IPS DF 19.7 (cell line): Measurements from ENCODE around the gene TRIM63.

Source experiments
- DNase-seq: peaks from one replicate; pipeline ENCODE4 v3.0.0-alpha.2; 2013; ENCODE audit warnings: low read depth, low spot score

Gene TRIM63

DNA sequence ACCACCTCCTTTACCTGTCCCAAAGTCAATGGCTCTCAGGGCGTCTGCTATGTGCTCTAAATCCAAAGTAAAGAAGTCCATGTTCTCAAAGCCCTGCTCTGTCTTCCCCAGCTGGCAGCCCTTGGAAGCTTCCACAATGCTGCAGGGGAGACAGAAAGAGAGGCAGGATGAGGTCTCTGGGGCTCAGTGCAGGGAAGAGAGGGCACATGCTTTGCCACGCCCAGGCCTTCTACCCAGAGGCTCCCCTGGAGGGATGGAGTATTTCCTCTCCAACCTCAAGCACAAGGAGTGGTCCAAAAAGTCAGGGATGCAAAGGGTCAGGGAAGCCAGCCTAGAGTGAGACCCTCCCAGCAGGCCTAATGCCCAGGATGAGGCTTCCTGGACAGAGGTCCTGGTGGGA is 10.2 kb downstream of the TRIM63 start:
- no peak for DNase-seq

DNA sequence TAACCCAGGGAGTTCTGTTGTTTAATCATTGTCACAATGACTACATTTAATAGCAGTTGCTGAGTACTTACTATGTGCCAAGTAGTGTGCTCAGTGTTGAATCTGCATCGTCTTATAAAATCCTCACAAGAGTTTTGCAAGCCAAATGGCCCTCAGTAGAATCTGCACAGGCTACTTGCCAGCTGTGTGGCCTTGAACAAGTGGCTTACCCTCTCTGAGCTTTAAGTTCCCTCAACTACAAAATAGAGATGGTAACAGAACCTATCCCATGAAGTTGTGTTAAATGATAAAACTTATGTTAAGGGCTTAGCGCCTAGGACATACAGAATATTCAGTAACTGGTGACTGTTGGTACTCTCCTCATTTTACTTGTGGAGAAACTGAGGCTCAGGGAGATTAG is 12.4 kb downstream of the TRIM63 start:
- DNase-seq, result no peak

DNA sequence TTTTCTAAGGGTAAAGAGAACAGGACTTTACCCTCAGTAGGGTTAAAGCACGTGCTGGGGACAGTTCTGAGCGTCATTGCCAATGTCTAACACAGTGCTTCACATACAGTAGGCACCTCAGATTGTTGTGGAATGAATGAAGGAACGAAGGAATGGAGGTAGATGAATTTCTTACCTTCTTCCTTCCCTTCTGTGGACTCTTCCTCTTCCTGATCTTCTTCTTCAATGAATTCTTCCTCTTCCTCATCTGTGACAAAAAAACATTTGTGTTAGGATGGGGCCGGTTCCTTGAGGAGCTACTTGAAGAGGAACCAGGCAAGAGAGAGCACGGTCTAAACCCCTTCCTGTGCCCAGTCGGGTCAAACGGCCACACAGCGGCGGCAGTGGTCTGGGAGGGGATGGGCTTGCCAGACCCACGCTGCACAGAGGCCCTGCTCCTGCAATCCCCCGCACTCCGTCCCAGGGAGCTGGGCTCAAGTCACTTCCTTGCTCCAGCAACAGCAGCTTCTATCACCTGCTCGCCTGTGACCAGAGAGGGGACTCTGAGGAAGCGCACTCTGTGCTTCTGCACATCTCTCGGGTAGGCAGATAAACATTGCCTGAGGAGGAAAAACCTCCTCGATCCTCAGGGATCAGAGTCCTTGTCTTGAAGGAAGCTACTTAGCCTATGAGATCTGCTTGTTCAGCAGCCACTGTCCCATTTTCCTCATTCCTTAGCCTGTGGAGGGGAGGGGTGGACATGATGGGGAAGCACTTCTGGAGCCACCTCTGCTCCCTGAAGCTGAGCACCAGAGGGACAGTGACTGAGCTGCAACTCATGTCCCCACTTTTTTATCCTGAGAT is 13.5 kb downstream of the TRIM63 start:
- no peak for DNase-seq

DNA sequence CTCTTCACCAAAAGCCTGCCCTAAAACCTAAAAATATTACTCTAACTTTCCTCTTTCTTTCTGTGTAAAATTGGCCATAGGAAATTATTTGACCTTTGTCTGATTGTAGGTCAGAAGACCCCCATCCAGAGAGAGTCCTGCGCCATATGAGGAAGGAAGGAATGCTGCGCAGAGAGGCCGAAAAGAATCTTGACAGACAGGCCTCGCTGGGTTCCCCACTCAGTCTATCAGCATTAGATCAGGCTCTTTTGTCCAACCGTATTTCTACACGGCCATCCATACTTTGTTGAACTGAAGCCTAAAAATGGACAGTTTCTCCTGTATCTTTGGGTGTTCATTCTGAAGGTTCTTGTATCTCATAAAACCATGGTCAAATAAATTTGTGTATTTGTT is 17.2 kb downstream of the TRIM63 start:
- DNase-seq, result no peak

DNA sequence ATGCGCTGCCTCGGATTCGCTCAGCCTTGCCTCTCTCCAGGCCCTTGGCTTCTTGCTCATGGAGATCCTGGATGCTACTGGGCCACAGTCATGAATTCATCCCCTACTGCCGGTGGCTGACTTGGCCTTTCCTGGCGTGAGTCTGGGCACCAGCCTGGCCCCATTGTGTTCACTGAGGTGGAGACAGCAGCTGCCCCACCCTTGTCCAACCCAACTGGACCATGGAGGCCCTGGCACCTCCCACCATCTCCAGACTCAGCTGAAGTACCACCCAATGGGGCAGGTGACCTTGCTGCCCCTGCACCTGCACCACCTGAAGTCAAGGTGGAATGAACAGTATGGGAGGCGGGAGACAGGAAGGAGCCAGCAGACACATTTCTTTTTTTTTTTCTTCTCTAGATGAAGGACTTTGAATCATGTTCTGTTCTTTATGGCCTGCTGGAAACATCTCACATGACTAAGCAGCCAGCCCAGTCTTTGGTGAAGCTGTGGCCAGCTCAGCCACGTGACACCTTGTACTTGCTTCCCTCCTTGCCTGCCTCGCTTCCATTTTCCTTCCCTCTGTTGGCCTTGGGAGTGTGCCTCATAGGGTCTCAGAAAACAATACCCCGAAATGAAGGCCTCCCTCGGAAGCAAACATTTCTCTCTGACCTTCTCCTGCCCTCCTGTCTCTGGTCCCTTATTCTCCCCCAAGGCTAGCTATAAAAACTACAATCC is 17.7 kb downstream of the TRIM63 start:
- no peak for DNase-seq

DNA sequence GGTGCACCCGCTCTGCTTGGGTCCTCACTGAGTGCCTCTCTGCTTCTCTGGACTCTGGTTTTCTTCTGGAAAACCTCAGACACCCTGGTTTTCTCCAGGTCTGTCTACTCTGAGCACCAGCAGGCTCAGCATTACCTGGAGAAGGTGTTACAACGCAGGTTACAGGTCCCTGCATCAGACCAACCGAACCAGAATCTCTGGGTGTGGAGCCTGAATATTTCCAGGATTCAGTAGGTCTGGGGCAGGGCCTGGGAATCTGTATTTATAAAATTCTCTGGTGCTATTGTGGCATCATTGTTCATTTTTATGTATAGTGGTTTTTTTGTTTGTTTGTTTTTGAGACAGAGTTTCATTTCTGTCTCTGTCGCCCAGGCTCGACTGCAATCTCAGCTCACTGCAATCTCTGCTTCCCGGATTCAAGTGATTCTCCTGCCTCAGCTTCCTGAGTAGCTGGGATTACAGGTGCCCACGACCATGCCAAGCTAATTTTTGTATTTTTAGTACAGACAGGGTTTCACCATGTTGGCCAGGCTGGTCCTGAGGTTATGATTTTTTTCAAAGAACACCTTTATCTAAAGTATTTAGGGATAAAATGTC is 20.1 kb downstream of the TRIM63 start:
- no peak for DNase-seq

DNA sequence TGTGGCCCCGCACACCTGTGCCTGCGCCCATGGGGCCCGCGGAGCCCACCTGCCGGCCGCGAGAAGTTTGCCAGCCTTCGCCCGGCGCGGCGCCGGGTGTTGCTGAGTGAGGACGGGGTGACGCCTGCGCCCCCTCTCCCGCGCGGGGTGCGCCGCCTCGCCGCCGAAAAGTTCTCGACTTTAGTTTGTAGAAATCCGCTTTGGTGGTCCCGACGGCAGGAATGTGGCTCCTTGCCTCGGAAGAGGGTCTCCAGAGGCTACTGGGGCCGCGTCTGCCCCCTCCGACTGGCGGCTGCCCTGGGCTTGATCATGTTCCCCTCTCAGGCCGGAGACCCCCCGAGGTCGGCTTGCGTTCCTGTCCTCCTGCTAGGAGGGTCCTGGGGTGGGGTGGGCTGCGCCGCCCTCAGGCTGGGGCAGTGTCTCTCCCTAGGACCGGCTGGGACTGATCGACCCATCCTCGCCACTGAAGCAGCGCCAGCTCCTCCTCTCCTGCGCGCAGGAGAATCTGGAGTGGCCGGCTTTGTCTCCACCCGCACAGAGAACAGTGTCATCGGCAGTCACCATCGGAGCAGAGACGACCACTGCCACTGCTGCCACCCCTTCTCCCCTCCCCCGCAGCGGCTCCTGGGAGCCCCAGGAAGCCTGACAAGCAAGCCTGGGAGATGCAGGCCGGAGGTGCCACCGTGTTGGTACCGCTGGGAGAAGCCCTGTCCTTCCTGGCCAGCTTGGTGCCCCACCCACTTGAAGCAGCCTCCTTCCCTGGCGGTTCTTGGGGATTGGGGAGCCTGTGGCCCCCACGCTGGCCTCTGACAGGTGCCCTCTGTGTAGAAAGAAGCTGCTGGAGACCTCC is 21.0 kb downstream of the TRIM63 start:
- DNase-seq, result no peak

DNA sequence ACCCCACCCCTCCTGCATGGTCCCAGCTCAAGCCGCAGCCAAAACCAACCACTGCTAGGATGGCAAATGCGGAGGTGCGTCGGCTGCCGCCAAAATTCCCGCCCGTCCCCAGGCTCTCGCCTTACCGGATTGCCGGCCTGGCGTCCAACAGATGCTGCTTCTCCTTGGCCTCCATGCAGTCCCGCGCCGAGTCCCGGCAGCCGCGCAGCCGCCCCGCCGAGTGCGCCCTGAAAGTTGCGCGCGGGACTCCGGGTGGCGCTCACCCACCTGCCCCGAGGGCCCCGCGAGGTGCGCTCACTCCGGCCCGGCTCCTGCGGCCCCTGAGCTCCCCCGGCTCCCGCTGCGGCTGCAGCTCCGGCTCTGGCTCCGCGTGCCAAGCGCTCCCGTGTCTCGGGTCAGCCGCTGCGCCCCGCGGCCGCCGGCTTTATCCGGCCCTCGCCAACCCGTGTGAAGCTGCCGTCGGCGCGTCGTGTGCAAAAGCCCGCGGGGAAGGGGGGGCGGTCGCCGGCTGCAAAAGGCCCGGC is 21.6 kb downstream of the TRIM63 start, which contains the start of gene SLC30A2:
SLC30A2 (minus strand) TSS at position 397 of the 524 bp plus-strand sequence; CDS start at position 175, 222 bp downstream.
- DNase-seq, result no peak

DNA sequence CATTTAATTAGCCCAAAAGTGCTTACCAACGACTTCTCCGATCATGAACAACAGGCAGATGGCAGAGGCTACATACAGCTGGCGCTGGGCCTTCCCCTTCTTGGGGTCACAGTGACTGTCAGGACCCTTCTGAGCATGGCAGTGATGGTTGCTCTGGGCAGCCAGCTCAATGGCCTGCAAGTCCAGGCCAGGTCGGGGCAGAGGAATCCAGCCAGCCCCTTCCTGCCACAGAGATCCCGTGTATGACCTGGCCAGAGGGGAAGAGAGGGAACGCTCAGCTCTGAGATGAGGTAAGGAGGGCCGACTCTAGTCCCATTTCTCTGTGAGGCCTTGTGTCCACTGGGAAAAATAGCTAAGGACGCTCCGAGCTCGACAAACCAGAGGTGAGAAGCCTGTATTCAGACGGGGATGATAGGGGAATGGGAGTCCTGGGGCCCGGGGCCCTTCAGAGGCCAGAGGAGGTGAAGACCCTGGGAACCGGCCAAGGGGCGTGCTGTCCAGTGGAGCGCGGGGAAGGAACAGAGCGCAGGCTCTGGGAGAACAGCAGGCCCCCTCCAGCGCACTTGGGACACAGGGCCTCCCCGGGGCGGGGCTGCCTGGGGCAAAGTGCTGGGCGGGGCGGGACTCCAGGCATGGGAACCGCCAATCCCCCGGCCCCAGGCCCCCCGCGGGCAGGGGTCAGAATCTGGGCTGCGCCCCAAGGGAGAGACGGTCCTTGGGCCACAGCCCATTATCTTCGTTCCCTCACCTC is 22.3 kb downstream of the TRIM63 start:
- DNase-seq, result no peak

DNA sequence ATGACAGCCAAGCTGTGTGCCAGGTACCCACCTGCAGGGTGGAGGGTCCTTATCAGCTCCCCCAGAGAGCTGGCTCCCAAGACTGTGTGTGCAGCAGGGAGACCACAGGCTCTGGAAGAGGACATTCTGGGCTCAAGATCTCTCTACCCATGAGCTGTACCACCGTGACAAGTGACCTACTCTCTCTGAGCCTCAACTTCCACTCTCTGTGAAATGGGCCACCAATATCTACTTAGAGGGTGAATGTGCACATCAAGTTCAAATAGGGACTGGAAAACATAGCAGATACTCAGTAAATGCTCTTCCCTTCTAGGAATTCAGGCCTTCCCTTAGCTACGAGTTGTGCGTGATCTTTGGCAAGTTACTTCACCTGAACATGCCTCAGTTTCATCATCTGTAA is 23.0 kb downstream of the TRIM63 start:
- DNase-seq, result no peak

DNA sequence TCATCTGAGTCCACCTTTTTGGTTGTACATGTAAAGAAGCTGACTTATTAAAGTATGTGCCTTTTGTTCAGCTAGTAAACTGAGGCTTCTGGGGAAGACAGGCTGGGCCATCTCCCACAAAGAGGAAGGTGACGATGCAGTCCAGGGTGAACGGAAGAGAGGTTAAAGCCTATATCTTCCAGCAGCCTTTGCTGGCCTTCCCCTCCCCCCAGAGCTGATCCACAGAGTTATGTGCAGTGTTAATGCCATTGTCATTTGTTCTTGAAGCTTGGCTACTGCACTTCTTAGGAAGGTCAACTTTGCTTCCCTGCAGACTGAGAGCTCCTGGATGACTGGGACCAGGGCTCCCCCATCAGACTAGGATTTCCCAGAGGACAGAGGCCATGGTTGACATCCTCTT is 23.7 kb downstream of the TRIM63 start:
- no peak for DNase-seq

DNA sequence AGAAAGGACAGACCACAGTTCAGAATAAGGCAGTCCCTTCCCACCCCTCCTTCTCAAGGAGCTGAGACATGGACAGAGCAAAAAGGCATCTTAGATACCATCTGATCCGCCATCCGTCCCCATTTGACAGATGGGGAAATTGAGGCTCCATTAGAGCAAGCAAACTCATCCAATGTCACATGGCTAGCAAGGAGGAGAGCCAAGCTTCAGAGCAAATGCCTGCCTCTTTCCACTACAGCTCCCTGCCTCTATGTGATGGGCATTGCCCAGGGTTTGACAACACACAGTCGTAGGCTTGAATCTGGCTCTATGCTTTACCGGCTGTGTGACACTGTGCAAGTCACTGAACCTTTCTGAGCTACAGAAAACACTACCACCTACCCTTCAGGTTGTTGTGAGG is 25.5 kb downstream of the TRIM63 start:
- DNase-seq, result no peak

DNA sequence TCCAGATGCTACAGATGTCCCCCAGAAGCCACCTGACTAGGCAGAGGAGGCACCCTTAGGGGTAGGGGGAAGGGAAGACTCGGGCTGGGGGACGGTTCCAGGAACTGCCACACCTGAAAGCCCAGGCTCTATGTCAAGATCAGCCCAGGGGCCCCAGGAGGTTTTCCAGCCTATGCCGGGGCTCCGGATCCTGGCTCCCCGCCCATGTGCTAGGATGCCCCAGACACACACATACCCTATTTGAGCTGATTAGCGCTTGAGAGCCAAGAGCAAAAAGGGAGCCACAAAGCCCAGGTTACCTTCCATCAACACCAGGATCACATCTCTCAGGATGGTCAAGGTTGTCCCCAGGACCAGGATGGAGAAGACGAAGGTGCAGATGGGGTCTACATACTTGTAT is 26.0 kb downstream of the TRIM63 start:
- DNase-seq, result no peak

DNA sequence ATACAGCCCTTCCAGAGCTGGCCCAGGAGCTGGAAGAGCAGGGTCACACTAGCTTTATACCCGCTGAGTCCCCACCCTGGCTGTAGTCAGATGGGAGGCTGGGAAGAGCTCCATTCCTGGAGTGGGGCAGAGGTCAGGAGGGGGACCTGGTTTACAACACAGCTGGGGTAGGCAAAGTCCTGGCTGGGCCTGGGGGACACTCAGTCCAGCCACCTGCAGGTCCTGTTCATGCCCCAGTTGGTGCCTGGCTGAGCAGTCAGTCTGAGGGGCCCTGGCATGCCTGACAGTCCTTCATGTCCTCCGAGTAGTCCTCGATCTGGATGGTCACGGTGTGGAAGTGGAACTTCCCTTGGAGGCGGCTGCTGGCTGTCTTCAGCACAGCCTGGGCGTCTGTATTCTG is 28.5 kb downstream of the TRIM63 start:
- DNase-seq, result no peak

DNA sequence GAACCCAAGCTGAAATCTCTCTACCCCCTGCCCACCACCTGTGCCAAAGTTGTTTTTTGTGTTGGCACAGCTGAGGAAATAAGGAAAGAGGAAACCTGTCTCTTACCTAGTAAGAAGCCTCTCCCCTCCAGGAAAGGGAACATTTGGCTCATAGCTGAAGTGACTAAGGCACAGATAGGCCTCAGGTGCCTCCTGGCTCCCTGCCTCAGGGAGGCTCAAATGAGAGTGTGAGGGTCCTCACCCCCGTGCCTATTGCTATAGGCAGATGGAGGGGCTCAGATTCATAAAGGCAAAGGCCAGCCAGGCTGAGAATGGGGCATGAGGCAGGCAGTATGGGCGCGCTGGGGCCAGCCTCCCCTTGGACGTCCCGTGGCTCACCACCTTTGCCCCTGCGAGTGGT is 29.0 kb downstream of the TRIM63 start:
- no peak for DNase-seq

DNA sequence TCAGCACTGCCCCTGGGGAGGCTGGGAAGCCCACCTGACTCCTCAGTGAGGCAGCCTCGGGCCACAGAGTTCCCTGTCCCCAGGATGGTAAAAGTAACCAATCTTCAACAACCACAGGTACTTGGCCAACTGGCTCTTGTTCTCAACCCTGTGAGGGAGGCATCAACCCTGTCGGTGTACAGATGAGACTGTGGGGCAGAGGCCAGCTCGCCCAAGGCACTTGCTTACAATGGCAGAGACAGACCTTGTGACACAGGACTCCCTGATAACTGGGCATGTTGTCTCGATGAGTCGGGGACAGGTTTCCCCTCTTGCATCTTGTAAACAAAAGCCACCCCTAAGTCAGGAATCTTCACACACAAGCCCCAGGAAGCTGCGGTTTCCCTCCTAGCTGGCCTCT is 29.5 kb downstream of the TRIM63 start:
- no peak for DNase-seq

DNA sequence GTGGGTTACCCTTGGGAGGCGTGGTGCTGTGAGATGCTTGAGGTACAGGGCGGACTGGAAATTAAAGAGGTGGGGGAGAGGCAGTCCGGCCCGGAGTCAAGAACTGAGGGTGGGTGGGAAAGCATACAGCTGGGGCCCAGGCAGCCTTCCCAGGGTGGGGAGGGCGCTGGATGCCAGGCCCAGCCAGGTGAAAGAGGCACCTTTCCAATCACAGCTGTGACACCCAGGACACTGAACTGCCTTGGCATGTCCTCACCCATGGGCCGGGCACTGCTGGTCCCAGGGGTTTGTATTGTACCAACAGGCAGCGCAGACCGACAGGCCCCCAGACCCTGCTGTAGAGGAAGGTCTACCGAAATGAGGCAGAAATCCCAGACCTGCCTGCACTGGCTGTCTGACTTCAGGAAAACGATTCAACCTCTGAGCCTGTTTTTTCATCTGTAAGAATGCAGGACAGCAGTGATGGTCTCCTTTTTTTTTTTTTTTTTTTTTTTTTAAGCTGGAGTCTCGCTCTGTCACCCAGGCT is 30.6 kb downstream of the TRIM63 start:
- no peak for DNase-seq

DNA sequence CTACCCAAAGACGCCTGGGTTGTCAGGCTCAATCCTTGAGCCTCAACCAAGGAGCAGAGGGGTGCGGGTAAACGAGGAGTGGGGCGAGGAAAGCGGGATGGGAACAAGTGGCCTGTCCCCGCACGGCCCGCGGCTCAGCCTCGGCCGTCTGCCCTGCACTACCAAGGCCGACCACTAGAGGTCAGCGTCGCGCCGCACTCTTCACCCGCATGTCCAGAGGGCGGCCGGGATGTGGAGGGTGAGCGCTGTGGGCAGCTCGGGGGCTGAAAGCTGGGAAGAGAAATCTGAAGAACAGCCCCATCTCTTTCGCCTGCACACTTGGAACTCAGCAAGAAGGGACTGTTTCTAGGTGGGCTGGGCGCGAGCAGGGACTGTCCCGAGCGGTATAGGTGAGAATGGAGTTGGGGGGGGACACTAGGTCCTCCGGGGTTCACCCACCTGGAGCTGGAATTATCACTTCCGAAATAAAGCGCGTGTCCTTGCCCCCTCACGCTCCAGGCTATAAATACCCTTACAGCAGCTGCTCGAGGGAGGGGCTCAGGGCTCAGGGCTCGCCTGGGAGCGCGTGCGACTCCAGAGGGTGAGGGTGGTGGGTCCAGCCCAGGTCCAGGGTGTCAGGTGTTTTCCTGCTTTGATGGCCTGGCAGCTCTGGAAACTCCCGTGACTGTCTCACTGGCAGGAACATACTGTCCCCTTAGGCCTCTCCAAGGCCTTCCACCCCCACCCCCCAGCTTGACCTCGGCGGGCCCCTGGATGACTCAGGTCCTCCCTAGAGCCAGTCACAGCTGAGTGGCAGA is 31.3 kb downstream of the TRIM63 start:
- no peak for DNase-seq

DNA sequence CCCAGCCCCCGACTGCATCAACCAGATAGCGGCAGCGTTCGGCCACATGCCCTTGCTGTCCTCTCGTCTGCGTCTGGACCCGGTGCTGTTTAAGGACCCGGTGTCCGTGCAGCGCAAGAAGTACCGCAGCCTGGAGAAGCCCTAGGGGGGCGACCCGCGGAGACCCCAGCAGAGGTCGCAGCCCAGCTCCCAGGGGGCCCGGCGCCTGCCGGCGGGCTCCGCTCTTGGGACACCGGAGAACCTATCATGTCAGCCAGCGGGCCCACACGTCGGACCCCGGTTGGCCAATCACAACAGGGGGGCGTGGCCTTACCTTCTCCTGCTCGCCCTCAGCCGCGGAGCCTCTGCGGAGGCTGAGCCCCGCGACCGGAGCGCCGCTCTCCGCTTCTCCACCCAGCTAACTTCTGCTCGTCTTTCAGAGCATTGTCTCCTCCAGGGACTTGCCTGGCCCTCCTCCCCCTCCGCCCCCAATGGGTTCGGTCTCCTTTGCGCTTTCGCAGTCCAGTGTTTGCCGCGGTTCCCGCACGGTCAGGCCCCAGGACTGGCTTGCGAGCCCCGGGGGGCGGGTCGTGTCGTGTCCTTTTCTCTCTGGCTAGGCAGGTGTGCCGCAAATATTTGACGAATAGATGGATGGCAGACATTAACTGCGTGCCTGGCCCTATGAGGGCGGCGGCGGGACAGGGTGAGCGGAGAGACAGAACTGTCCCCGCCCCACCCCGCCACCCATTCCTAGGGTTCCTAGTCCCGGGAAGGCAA is 32.0 kb downstream of the TRIM63 start:
- peak; percentile 77 for DNase-seq
